Measurements from ENCODE around the gene RAB32. TPM values are rescaled to one million over a fixed set of nuclear protein-coding genes. Genes with fewer than 3 reads are reported as not detected.

The RAB32 gene
- total RNA-seq, 4 donors from 2014 or later = 1.2 to 4.3 (median 3.2) TPM

GRCh38 chr6:146593986-146594385 lies 50.4 kb downstream of the RAB32 start:
- intact Hi-C loops (cut with DNase I; ENCODE audit: low total_unique reads) = no loop called here
- ATAC-seq = no peak
- Histone ChIP-seq H3K27ac (no peak overlapping the region), H3K9me3 (no peaks in the 10 kb centered on the region), H3K4me1 (no peaks in the 10 kb centered on the region), H3K36me3 (no peaks in the 10 kb centered on the region), H3K4me3 (no peak overlapping the region), H3K27me3 (no peaks in the 10 kb centered on the region)
- DNase-seq = no peak
- no peak for TF ChIP-seq POLR2A (IDR thresholded peaks at IDR 0.05)
- no peak for TF ChIP-seq CTCF (IDR thresholded peaks at IDR 0.05 in 4 of 5, conservative IDR thresholded peaks at IDR 0.05 in 1 of 5)
- in situ Hi-C loops (cut with MboI; ENCODE audit: low sequenced_read_pairs in 4 of 4) = no loop called here

- intact Hi-C loops (cut with DNase I; ENCODE audit: low total_unique reads) = no loop called here
- no peaks in the 10 kb centered on the region for H3K4me1 ChIP-seq
- DNase-seq = no peak
- no peaks in the 10 kb centered on the region for H3K9me3 ChIP-seq
- in situ Hi-C loops (cut with MboI; ENCODE audit: low sequenced_read_pairs in 4 of 4) = no loop called here
- H3K36me3 ChIP-seq = no peaks in the 10 kb centered on the region
- H3K4me3 ChIP-seq = no peak overlapping the region
- TF ChIP-seq CTCF (IDR thresholded peaks at IDR 0.05 in 4 of 5, conservative IDR thresholded peaks at IDR 0.05 in 1 of 5) = no peak
- TF ChIP-seq POLR2A (IDR thresholded peaks at IDR 0.05) = no peak
- H3K27ac ChIP-seq = no peak overlapping the region
- ATAC-seq = no peak
- H3K27me3 ChIP-seq = no peaks in the 10 kb centered on the region
These were observed 50.9 kb downstream of the RAB32 start for GRCh38 chr6:146594495-146594894.

GRCh38 chr6:146595972-146596731 lies 52.5 kb downstream of the RAB32 start:
- in situ Hi-C loops (cut with MboI; ENCODE audit: low sequenced_read_pairs in 4 of 4) = no loop called here
- peak; percentile 16 to 24 for ATAC-seq

GRCh38 chr6:146598772-146599405 lies 55.3 kb downstream of the RAB32 start, which contains the start of gene ADGB:
Gene ADGB (plus strand): TSS chr6:146598972. CDS start chr6:146599041, 69 bp downstream.
- Histone ChIP-seq H3K9me3 (no peaks in the 10 kb centered on the region), H3K4me3 (peak within 1 kb of the TSS; percentile 27 to 46 (median 42)), H3K4me1 (no peaks in the 10 kb centered on the region), H3K27ac (no peak within 1 kb of the TSS), H3K36me3 (no peaks in the 10 kb centered on the region), H3K27me3 (no peaks in the 10 kb centered on the region)
- in situ Hi-C loops (cut with MboI; ENCODE audit: low sequenced_read_pairs in 4 of 4) = no loop called here
- DNase-seq = peak in 1 of 2 donors; percentile 5
- intact Hi-C loops (cut with DNase I; ENCODE audit: low total_unique reads) = no loop called here
- no peak for ATAC-seq
- TF ChIP-seq CTCF (IDR thresholded peaks at IDR 0.05 in 4 of 5, conservative IDR thresholded peaks at IDR 0.05 in 1 of 5) = no peak
- TF ChIP-seq POLR2A (IDR thresholded peaks at IDR 0.05) = no peak

More at GRCh38 chr6:146595972-146596731, 52.5 kb downstream of the RAB32 start:
- TF ChIP-seq CTCF (IDR thresholded peaks at IDR 0.05 in 4 of 5, conservative IDR thresholded peaks at IDR 0.05 in 1 of 5) (no peak), POLR2A (IDR thresholded peaks at IDR 0.05) (no peak)
- Histone ChIP-seq H3K36me3 (no peaks in the 10 kb centered on the region), H3K4me1 (no peaks in the 10 kb centered on the region), H3K27me3 (no peaks in the 10 kb centered on the region), H3K27ac (no peak overlapping the region), H3K9me3 (no peaks in the 10 kb centered on the region), H3K4me3 (no peak overlapping the region)
- peak in 1 of 2 donors; percentile 21 for DNase-seq
- intact Hi-C loops (cut with DNase I; ENCODE audit: low total_unique reads) = no loop called here
